GM19438 (cell line): ENCODE measurements around the gene IRF8.

Experiments used
- ATAC-seq: cut with Tn5 transposase; IDR thresholded peaks from one replicate; pipeline ENCODE4 v1.9.1; 2021; ENCODE audit warnings: low read depth; ENCODE audit not compliant: unreplicated experiment

IRF8 gene

DNA sequence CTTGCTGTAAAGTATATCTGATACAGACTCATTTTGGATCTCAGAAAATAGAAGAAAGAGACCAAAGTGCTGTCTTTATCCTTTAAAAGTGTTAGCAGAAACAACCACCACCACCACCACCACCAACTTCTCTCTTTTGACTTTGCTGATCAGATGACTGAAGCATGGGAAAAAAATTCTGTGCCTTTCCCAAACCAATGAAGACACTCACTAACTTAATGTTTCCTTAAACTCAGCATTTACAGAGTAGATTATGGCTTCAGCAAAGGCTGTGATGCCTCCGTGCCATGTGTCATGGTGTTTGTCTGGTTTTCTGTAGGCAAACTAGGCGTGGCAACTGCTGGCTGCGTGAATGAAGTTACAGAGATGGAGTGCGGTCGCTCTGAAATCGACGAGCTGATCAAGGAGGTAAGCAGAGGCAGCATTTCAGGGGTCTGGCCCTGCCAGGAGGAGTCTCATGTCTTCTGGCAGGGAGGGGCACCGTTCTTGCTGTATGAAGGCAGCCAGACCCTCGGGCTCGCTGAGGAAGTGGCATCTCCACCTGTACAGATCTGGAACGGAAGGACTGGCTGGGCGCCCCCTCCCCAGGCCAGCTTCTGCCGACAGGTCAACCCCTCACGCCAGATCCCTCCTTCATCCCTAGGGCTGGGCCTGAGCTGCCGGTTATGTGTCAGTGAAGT is 12.4 kb downstream of the IRF8 start:
- no peak for ATAC-seq

DNA sequence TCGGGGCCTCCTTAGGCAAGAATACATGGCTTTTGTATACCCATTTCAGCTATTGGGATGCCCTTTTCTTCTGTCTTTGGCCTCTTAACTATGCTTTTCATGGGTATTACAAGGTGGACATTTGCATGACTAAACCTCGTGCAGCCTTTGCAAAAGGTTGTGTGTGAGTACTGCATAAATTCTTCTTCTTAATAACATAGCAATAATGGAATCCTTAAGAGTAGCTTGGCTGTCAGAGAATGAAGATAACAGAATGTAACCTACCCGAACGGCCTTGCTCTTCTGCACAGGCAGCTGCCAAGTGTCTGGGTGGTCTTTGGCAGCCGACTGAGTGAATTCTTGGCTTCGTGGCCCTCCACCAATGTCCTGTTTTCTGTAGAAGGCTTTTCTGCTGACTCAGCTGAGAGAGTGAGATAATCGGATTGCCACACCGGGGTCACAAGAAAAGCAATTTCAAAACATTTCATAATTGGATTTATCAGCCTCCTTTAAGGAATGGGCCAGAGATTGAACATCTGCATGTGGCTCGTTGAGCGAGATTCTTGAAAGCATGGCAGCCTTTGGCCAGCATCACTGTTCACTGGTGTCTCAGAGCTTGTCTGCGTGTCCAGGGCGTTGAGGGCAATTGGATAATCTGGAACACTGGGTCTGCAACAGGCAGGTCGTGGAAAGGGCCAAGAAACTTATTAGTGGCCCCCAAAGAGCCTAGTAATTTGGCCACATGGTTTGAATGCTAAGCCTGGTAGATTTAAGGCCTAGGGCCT is 13.4 kb downstream of the IRF8 start:
- no peak for ATAC-seq

- no peak for ATAC-seq
Observed at GRCh38 chr16:85913141-85913601, 14.2 kb downstream of the IRF8 start.

DNA sequence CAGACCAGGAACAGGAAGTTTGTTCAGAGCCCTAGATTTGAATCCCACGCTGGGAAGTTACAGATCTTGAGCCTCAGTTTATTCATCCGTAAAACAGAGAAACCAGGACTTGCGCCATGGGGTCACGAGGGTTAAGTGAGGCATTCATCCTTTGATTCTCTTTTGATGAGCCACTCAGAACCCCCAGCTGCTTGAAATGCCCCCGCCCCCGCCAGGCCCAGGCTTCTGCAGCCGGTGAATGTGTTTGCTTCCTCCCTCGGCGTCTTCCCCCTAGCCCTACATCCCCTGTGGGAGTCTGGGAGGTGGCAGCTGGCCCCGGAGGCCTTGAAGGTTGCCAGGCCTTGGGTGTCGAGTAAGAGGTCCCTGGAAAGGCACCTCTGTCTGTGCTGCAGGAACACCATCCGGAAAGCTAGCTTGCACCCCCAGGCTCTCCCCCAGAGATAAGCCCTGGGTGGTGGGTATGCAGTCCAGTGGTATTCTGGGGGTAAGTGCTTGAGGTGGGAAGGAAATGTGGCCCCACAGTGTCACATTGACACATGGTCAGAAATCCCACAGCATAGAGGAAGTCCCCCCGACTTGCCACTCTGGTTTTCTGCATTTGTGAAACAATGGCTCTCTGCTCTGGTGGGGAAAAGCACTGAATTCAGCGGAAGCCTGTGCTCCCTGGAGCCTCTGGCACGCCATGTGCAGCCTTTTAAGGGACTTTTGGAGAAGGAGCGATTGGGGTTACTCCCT is 14.9 kb downstream of the IRF8 start:
- no peak for ATAC-seq

- no peak for ATAC-seq
Observed at GRCh38 chr16:85914423-85914794, 15.4 kb downstream of the IRF8 start.

GRCh38 chr16:85915125-85915845 is 16.3 kb downstream of the IRF8 start:
- no peak for ATAC-seq

GRCh38 chr16:85916141-85916890 is 17.4 kb downstream of the IRF8 start:
- no peak for ATAC-seq

GRCh38 chr16:85917012-85917411 is 18.1 kb downstream of the IRF8 start:
- ATAC-seq, result no peak

GRCh38 chr16:85917959-85918358 is 19.0 kb downstream of the IRF8 start:
- ATAC-seq, result no peak

GRCh38 chr16:85918436-85918835 is 19.5 kb downstream of the IRF8 start:
- no peak for ATAC-seq

DNA sequence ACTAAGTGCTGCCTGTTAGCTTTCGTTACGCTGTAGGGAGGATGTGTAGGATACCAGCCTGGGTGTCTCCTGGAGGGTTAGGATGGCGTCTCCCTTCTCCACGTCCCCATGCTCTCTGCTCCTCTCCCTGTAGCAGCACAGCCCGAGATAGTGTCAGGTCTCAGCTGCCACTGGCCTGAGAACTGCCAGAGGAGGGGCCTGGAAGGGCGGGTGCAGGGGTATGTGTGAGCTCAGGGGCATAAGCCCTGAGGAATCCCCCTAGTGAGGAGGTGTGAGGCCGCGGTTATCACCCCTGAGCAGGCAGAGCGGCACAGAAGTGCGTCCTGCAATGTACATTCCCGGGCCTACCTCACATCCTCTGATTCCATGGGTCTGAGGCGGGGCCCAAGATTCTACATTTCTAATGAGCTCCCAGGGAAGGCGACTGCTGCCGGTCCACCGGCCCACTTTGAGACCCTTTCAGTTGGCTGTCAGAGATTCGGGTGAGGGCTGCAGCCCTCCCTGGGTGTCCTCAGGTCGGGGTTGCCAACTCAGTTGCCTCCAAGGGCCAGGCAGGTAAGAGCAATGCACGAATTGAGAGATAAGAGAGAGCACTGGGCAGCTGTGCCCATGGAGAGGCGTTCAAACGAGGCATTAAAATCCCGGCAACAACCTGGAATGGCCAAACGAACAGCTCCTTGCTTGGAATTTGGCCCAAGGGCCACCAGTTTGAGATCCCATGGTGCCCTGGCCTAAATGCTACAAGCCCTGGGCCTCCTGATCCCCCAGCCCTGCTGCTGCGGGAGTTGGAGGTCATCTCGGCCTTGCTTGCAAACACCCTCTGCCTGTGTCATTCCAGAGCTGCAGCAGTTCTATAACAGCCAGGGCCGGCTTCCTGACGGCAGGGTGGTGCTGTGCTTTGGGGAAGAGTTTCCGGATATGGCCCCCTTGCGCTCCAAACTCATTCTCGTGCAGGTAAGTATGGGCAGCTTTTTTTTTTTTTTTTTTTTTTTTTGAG is 20.6 kb downstream of the IRF8 start:
- no peak for ATAC-seq

DNA sequence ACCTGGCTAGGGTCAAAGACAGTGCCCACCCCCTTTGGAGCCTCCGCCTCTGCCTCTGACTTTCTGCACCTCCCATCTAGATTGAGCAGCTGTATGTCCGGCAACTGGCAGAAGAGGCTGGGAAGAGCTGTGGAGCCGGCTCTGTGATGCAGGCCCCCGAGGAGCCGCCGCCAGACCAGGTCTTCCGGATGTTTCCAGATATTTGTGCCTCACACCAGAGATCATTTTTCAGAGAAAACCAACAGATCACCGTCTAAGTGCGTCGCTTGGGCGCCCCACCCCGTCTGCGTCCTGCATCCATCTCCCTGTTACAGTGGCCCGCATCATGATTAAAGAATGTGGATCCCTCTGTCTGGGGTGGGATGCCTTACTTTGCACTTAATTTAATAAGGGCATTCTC is 22.1 kb downstream of the IRF8 start:
- no peak for ATAC-seq

DNA sequence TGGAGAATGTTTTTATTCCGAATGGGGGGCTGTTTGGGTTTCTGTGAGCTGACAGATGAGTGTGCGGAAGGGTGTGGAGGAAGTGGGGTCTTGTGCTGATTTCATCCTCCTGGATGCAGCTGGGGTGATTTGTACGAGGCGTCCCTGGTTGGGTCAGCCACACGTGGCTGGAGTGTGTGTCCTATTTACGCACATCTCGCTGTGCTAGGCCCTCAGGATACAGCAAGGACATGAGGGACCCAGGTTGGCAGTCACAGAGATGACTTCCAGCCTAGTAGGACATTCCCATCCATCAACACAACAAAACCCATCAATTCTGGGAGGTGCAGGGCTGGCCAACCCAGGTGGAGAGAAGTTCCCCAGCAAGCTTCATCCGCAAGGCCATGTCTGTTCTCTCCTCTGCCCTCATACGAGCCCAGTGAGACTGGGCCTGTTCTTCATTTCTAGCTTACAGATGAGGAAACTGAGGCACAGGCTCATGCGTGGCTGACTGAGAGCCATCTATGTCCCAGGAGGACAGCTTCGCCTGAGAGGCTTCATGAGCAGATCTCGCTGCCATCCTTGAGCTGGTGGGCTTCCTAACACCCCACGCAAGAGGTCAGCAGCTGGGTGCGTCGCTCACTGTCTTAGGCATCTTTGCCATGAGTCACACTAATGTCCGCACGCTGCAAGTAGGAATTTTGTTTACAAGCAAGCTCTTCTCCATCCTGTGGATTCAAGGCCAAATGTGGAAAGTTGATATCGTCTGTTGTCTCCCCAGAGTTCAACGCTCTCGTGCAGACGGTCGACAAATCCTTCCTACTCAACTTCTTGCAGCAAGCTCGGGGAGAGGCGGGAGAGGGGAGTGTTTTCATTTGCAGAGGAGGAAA is 24.4 kb downstream of the IRF8 start:
- no peak for ATAC-seq

DNA sequence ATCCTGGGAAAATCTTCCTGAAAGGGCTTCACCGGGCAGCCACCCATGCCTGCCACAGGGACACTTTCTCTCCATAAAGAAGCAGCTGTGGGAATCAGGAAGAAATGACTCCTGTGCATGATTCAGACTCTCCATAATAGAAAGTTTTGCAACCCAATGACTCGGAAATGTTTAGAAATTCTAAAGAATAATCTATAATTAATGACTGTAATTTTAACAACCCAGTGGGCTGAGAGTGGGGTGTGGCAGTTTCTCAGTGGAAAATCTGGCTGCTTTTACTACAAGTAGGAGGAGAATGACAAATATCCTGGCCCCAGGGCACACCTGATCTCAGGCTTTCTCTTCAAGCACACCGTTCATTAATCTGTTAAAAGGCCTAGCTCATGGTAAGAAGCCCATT is 25.7 kb downstream of the IRF8 start:
- ATAC-seq, result no peak

- ATAC-seq, result no peak
Observed at GRCh38 chr16:85926370-85926769, 27.4 kb downstream of the IRF8 start.

- ATAC-seq, result no peak
Observed at GRCh38 chr16:85927371-85927770, 28.4 kb downstream of the IRF8 start.

- ATAC-seq, result no peak
Observed at GRCh38 chr16:85927959-85928358, 29.0 kb downstream of the IRF8 start.

DNA sequence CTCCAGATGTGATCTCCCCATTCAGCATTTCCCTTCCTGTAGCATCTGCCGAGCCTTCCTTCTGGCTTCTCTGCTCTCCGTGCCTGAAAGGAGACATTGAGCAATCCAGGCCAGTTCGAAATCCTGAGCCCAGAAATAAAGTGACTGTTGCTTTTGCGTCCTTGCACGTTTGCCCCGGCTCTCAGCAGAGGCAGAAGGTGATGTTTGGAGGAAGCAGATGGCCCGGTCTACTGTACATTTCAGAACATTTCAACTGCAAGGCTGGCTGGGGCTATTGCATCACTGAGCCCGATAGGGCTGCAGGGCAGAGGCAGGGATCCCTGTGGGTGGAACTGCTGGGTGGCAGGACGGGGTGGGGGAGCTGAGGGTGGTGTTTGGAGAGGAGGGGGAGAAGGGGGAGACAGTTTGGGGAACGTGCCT is 29.4 kb downstream of the IRF8 start:
- no peak for ATAC-seq
